Measurements from ENCODE around the gene CNR1. TPM values are rescaled to one million over a fixed set of nuclear protein-coding genes. Genes with fewer than 3 reads are reported as not detected.

CNR1 gene
- total RNA-seq, 1 experiment from 2014 or later: 0.48 TPM

DNA sequence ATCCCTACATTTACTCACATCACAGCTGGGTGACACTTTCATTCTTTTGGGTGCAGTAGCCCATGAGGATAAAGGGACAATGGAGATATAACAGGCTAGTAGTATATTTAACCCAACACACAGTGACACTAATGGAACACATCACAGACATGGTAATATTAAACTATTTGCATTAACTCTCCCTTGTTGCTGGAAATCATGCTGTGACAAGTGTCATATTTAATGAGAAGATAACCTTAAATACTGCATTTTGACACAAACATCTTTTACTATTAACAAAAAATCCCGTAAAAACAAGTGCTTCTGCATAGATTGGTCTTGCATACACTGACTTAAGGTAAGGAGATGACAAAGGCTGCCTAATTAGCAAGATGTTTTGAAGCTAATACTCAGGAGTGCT is 45.5 kb downstream of the CNR1 start:
- Mint-ChIP-seq H3K4me3 (no peak overlapping the region), H3K36me3 (peaks cover 13% of the 10 kb centered on the region), H3K9me3 (peaks cover 8% of the 10 kb centered on the region), H3K4me1 (peaks cover 15% of the 10 kb centered on the region), H3K27me3 (ENCODE audit: low read depth) (no peaks in the 10 kb centered on the region), H3K27ac (no peak overlapping the region)
- ChIA-PET POLR2A (no interaction called here), CTCF (no interaction called here)
- ATAC-seq (no peak), DNase-seq (ENCODE audit: low spot score) (no peak)
- TF ChIP-seq, protein P1, sequence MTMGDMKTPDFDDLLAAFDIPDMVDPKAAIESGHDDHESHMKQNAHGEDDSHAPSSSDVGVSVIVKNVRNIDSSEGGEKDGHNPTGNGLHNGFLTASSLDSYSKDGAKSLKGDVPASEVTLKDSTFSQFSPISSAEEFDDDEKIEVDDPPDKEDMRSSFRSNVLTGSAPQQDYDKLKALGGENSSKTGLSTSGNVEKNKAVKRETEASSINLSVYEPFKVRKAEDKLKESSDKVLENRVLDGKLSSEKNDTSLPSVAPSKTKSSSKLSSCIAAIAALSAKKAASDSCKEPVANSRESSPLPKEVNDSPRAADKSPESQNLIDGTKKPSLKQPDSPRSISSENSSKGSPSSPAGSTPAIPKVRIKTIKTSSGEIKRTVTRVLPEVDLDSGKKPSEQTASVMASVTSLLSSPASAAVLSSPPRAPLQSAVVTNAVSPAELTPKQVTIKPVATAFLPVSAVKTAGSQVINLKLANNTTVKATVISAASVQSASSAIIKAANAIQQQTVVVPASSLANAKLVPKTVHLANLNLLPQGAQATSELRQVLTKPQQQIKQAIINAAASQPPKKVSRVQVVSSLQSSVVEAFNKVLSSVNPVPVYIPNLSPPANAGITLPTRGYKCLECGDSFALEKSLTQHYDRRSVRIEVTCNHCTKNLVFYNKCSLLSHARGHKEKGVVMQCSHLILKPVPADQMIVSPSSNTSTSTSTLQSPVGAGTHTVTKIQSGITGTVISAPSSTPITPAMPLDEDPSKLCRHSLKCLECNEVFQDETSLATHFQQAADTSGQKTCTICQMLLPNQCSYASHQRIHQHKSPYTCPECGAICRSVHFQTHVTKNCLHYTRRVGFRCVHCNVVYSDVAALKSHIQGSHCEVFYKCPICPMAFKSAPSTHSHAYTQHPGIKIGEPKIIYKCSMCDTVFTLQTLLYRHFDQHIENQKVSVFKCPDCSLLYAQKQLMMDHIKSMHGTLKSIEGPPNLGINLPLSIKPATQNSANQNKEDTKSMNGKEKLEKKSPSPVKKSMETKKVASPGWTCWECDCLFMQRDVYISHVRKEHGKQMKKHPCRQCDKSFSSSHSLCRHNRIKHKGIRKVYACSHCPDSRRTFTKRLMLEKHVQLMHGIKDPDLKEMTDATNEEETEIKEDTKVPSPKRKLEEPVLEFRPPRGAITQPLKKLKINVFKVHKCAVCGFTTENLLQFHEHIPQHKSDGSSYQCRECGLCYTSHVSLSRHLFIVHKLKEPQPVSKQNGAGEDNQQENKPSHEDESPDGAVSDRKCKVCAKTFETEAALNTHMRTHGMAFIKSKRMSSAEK (CRISPR knock-in tag; IDR thresholded peaks at IDR 0.05; ENCODE audit: borderline replicate concordance): no peak
- TF ChIP-seq HMGXB4 (CRISPR knock-in tag; IDR thresholded peaks at IDR 0.05): no peak
- TF ChIP-seq GRHL2 (CRISPR knock-in tag; IDR thresholded peaks at IDR 0.05; ENCODE audit: insufficient replicate concordance, severe bottlenecking): no peak
- no peak for TF ChIP-seq TEAD1 (CRISPR knock-in tag; IDR thresholded peaks at IDR 0.05)
- TF ChIP-seq ELF4 (CRISPR knock-in tag; IDR thresholded peaks at IDR 0.05; ENCODE audit: low read depth): no peak
- TF ChIP-seq, protein P2, sequence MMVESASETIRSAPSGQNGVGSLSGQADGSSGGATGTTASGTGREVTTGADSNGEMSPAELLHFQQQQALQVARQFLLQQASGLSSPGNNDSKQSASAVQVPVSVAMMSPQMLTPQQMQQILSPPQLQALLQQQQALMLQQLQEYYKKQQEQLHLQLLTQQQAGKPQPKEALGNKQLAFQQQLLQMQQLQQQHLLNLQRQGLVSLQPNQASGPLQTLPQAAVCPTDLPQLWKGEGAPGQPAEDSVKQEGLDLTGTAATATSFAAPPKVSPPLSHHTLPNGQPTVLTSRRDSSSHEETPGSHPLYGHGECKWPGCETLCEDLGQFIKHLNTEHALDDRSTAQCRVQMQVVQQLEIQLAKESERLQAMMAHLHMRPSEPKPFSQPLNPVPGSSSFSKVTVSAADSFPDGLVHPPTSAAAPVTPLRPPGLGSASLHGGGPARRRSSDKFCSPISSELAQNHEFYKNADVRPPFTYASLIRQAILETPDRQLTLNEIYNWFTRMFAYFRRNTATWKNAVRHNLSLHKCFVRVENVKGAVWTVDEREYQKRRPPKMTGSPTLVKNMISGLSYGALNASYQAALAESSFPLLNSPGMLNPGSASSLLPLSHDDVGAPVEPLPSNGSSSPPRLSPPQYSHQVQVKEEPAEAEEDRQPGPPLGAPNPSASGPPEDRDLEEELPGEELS (CRISPR knock-in tag; IDR thresholded peaks at IDR 0.05): no peak
- TF ChIP-seq PREB (CRISPR knock-in tag; IDR thresholded peaks at IDR 0.05; ENCODE audit: borderline replicate concordance): no peak
- TF ChIP-seq NR3C1 (CRISPR knock-in tag; conservative IDR thresholded peaks at IDR 0.05; ENCODE audit: low read depth): no peak
- TF ChIP-seq FOXJ3 (CRISPR knock-in tag; IDR thresholded peaks at IDR 0.05; ENCODE audit: borderline replicate concordance): no peak
- no peak for TF ChIP-seq NR2C2 (CRISPR knock-in tag; IDR thresholded peaks at IDR 0.05)

- ATAC-seq (no peak; the same call in 1 of the 2 replicates), DNase-seq (ENCODE audit: low spot score) (no peak)
- POLR2A ChIA-PET: no interaction called here
- Mint-ChIP-seq H3K36me3 (peaks cover 6% of the 10 kb centered on the region), H3K27me3 (ENCODE audit: low read depth) (no peaks in the 10 kb centered on the region), H3K4me3 (no peak overlapping the region), H3K27ac (no peak overlapping the region), H3K9me3 (peaks cover under 1% of the 10 kb centered on the region; the same call in 1 of the 2 replicates), H3K4me1 (peaks cover 21% of the 10 kb centered on the region)
- CTCF ChIA-PET: no interaction called here
- TF ChIP-seq FOXK1 (CRISPR knock-in tag; IDR thresholded peaks at IDR 0.05) (no peak), GABPB1 (CRISPR knock-in tag; IDR thresholded peaks at IDR 0.05) (no peak), ZNF232 (CRISPR knock-in tag; IDR thresholded peaks at IDR 0.05) (no peak), TEAD4 (CRISPR knock-in tag; IDR thresholded peaks at IDR 0.05) (no peak), CTCF (IDR thresholded peaks at IDR 0.05) (no peak), TP53 (CRISPR knock-in tag; IDR thresholded peaks at IDR 0.05) (no peak), STAT6 (CRISPR knock-in tag; conservative IDR thresholded peaks at IDR 0.05; ENCODE audit: low read depth) (no peak)
- TF ChIP-seq, protein P3, sequence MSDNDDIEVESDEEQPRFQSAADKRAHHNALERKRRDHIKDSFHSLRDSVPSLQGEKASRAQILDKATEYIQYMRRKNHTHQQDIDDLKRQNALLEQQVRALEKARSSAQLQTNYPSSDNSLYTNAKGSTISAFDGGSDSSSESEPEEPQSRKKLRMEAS (CRISPR knock-in tag; IDR thresholded peaks at IDR 0.05): no peak
- TF ChIP-seq, protein P4, sequence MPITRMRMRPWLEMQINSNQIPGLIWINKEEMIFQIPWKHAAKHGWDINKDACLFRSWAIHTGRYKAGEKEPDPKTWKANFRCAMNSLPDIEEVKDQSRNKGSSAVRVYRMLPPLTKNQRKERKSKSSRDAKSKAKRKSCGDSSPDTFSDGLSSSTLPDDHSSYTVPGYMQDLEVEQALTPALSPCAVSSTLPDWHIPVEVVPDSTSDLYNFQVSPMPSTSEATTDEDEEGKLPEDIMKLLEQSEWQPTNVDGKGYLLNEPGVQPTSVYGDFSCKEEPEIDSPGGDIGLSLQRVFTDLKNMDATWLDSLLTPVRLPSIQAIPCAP (CRISPR knock-in tag; IDR thresholded peaks at IDR 0.05): no peak
Measured at GRCh38 chr6:88119769-88120168, 46.4 kb downstream of the CNR1 start.

All from WTC11 (cell line).